GM21515 (cell line): ENCODE measurements around the gene XPA.
"Not testable (repeated sequence)": the region's sequence is repeated elsewhere in the genome, so short reads cannot be mapped to it uniquely, and the experiment has no call there.

ENCODE experiments used
- ATAC-seq: cut with Tn5 transposase; IDR thresholded peaks from one replicate; pipeline ENCODE4 v1.9.1; 2021; ENCODE audit not compliant: unreplicated experiment

XPA gene

DNA sequence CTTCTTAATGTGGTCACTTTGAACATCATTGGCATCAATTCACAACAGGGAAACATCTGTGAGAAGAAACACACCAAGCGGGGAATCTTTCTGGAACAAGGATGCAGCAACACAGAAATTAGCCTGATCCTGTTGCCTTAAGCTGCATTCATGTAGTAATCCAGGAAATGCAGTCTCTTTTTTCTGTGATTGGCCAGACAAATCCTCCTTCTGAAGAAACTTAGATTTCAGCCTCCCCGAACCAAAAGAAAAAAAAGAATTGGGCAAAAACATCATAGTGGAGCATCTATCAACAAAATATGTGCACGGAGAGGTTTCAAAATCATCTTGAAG lies 7.2 kb upstream of the XPA start:
- ATAC-seq = no peak

DNA sequence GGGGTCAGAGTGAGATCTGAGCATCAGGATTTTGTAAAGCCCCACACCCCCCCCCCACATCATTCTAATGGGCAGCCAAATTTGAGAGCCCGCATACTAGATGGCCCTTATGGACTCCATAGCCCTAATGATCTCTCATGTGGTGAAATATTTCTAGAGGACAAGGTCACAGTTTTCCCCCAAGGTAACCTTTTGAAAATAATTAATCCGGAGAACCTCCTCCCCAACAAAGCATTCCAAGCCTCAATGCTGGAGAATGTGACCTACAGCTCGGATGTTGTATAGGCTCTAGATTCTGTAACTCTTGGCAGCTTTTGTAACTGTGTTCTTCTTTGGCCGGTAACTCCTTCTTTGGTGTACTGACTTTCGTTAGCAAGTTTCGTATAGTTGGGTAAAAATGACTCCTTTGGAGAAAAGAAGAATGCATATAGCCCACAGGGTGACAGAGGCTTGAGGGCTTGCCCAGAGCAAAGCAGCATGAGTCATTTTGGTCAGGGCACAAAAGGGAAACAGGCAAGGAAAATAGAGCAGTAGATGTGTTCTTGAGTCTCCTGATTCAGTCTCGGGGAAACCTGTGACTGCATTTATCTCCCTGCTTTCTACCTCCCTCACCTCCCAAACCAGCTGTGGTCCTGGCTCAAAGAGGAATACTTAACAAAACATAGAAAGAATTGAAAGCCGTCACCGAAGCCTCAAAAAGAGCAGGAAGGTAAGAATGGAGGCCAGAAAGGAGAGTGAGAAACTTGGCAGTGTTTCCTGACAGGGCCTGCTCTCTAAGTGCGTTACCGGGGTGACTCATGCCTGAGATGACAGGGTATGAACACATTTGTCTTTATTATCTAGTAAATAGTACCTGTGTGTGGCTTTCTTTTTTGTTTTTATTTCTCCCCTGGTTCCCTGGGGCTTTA lies 6.6 kb upstream of the XPA start:
- ATAC-seq = no peak

DNA sequence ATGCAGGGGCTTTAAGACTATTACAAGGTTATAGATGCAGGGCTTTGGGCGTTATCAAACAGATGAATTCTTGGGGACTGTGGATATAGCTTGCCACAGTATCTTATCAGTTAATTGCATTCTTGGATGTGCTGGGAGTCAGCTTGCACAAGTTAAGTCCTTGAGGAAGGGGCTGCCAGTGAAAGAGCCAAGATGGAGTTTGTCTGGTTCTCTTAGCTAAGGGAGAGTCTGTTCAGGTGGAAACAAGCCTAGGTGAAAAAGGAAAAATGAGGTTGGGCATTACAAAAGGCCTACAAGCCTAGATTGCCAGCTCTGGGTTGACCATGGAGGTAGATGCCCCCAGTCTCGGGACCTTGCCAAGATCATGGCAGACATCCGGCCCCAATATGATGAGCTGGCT lies 2.7 kb upstream of the XPA start:
- not testable (repeated sequence) for ATAC-seq

DNA sequence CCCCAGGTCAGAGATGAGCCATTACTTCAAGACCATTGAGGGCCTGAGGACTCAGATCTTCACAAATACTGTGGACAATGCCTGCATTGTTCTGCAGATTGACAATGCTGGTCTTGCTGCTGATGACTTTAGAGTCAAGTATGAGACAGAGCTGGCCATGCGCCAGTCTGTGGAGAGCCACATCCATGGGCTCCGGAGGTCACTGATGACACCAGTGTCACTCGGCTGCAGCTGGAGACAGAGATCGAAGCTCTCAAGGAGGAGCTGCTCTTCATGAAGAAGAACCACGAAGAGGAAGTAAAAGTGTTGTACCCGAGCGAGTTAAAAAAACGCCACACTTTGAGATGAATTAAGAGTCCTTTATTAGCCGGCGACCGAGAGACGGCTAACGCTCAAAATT lies 2.1 kb upstream of the XPA start:
- not testable (repeated sequence) for ATAC-seq

DNA sequence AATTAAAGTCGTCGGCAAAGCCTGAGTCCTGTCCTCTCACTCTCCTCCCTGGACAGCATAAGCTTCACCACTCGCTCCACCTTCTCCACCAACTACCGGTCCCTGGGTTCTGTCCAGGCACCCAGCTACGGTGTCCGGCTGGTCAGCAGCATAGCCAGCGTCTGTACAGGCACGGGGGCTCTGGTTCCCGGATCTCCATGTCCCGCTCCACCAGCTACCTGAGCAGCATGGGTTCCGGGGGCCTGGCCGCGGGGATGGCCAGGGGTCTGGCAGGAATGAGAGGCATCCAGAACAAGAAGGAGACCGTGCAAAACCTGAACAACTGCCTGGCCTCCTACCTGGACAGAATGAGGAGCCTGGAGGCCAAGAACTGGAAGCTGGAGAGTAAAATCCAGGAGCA lies 1.7 kb upstream of the XPA start:
- ATAC-seq = no peak

DNA sequence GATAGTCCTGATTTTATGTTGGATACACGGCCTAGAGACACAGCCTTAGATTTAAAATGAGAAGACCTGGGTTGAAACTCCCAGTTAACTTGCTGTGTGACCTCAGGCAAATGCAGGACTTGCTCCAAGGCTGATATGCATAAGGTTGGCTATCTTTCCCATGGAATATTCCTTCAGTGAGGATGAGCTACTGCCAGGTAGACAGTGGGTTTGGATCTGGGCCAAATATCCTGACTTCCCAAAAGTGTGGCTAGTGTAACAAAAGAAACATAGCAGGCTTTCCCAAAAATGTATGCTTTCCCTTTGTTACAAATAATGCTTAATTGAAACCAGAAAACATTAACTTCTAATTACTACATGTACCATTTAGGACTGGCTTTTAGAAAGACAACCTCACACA lies 697 bp upstream of the XPA start:
- ATAC-seq = no peak

DNA sequence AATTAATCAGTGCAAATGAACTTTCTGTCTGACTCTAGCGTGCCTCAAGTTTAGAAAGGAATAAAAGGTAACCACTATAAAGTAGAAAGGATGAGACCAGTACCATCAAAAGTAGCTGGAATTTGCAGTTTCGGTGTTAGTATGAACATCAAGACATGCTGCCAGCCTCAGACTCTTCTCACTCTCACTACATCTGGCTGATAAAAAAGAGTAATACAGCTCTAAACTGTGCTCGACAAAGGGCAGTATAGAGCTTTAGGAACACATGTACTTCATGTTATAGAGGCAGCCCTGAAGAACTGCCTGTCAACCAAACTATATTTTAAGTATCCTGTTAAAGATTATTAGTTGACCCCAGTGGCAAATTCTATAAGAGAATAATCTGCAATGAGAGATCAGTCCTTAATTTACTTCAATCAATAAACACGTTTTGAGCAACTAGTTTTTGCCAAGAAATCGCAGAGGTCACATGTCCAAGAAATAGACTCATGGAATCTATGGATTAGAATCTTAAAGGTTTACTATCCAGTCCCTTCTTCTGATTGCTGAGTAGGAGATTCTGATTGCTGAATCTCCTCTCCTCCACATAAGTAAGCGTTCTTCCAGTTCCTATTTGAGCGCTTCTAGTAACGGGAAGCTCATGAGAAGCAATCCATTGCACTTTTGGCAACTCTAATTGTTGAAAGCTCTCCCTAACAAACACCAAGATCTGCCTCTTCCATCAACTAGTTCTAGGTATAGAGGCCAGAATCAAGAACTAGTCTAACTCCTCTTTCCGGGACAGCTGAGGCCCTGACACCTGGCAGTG lies 941 bp downstream of the XPA start:
- no peak for ATAC-seq

DNA sequence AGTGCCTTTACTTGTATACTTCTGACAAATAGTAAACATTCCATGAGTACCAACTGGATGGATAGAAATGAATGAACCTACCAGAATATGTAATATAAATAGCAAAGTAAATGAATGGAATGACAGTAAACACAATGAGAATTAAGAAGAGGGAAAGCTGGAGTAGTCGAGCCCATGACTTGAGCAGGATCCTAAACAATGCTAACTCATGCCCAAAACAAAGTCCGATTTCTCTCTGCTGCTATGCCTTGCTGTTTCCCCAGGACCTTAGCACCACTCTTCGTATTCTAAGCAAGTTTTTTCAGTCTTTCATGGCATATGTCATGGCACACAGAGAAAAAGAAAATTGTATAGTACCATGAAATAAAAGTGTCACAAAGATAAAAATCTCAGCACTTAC lies 1.8 kb downstream of the XPA start:
- no peak for ATAC-seq

DNA sequence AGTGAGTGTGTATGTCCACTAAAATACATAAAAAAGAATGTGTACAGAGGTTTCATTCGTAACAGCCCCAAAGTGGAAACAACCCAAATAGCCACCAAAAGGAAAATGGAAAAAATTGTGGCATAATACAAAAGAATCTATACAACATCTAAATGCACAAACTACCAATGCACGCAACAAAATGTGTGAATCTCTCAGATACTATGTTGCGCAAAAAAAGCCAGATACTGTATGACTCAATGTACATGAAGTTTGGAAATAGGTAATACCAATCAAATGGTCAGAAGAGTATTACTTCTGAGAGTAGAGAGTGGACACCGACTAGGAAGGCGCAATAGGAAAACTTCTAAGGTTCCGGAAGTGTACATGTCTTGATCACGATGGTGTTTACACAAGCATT lies 2.4 kb downstream of the XPA start:
- no peak for ATAC-seq

DNA sequence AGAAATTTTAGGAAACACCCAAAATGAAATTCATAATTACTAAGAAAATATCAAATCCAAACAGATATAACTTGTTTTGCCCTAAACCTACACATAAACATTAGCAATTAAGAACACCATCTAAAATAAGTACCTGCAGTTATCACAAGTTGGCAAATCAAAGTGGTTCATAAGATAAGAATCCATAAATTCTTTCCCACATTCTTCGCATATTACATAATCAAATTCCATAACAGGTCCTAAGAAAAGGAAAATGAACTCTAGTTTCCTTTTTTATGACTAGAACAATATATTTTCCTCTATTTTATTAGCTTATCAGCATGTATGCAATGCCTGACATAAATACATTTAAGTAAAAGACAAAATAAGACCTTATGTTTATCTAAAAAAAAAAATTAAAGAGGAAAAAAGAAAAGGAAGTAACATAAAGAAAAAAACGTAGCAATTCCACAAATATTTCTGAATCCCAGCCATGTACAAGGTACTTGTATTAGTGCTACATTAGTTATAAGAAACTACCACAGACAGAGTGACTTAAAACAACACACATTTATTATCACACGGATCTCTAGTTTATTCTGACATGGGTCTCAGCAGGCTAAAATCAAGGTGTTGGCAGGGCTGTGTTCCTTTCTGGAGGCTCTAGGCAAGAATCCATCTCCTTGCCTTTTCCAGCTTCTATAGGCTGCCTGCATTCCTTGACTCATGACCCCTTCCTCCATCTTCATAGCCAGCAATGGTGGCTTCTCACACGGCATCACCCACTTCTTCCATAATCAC lies 7.5 kb downstream of the XPA start:
- ATAC-seq = no peak

DNA sequence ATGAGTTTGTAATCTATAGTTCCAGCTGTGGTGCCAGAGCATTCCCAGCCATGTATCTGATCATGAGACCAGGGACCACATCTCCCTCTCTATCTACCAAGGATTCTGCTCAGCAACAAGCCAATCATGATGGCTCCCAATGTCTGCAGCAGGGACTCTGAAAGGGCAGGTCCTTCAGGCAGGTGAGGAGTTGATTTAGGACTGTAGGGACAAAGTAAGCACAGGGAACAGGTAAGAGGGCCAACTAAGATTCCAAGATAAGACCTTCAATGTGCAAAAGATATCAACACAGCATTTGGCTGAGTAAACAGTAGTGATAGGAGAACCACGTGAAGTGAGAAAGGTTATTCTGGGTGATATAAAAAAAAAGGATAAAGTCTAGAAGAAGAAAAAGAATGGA lies 8.5 kb downstream of the XPA start:
- ATAC-seq = no peak

DNA sequence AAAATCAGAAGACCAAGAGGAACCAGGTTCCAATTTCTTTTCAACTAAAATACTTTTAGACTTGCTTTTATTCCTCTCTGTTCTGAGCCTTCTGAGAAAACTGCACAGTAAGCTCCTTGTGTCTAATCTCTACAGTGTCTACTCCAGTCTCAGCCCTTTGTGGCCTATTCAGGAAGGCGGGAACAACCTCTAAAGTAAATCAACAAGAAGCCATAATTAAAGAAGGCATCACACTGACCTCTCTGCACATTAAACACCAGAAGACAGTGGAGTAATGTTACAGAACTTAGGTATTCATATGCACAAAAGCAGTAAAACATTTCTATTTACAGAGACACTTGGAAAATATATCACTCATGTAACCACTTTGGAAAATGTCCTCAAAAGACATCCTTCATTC lies 14.9 kb downstream of the XPA start:
- no peak for ATAC-seq

DNA sequence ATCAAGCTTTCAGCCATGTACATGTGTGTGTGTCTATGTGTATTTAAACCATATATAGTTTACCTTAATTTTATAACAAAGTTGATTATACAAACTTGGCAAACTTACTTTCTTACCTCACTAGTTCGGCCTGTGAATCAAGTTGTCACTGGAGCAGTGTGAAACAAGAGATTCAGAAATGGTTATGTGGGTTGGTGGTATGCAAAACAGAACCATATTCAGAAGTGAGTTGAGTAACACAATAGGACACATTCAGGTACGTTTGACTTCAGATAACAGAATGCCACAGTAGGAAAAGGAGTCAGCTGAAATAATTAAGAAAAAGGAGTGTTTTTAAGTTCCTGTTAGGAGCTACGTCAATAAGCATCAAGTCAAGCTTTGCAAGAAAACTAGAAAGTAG lies 21.5 kb downstream of the XPA start:
- ATAC-seq = peak; percentile 70

DNA sequence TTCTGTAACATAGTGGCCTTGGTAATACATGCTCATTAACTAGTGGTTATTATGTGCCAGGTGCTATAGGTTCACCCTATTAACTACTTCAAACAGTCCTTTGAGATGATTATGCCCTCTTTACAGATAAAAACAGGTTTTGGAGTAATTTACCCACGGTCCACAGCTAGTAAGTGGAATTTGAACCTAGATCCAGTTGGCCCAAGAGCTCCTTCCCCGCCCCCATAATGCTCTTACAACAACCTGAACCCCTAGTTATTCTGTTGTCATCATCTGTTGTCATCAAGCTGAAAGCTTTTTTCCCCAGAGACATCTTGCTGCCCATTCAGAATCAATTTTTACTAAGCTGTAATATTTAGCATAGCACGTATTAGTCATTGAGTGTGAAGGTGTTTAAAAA lies 23.2 kb downstream of the XPA start:
- no peak for ATAC-seq

DNA sequence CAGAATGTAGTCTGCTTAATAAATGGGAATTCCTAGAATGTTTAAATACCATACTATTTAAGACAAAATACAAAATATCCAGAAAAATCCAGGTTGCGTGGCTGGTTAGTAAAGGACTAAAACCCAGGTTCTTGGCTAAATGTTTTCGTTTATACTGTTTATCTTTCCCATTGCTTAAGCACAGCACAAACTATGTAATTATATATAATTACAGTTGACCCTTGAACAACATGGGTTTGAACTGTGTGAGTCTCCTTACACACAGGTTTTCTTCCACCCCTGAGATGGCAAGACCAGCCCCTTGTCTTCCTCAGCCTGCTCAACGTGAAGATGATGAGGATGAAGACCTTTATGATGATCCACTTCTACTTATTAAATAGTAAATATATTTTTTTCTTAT lies 24.7 kb downstream of the XPA start:
- no peak for ATAC-seq

DNA sequence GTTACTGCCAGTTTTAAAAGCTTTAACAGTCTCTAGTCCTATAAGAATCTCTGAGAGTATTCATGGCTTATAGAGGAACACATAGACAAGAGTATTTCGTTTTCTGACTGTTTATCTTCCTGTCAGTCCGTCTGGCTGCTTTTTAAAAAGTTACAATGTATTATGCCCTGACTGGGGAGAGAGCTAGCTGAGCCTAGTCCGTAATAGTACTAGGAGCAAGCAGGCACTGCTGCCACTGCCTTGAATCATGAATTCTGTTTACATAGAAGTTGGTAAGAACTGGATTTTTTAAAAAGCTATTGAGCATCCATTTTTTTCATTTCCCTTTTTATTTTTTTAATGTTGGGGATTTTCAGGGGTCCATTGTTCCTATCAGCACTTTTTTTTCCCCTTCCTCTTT lies 26.6 kb downstream of the XPA start:
- ATAC-seq = no peak

DNA sequence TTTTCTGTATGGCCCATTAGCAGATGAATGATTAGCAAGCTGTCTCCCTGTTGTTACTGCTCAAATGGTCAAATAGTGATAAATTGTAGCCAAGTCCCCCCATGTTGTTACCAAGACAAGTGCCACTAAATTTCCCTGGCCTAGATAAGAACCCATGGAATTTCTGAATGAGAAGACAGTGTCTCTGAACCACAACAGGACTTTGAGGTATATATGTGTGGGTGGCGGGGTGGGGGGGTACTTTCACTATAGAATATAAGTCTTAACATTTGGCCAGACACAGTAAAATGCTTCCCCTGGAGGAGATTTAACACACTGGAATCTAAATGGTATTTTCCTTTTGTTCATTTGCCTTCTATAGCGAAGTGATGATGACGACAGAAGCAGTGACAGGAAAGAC lies 28.7 kb downstream of the XPA start:
- no peak for ATAC-seq

DNA sequence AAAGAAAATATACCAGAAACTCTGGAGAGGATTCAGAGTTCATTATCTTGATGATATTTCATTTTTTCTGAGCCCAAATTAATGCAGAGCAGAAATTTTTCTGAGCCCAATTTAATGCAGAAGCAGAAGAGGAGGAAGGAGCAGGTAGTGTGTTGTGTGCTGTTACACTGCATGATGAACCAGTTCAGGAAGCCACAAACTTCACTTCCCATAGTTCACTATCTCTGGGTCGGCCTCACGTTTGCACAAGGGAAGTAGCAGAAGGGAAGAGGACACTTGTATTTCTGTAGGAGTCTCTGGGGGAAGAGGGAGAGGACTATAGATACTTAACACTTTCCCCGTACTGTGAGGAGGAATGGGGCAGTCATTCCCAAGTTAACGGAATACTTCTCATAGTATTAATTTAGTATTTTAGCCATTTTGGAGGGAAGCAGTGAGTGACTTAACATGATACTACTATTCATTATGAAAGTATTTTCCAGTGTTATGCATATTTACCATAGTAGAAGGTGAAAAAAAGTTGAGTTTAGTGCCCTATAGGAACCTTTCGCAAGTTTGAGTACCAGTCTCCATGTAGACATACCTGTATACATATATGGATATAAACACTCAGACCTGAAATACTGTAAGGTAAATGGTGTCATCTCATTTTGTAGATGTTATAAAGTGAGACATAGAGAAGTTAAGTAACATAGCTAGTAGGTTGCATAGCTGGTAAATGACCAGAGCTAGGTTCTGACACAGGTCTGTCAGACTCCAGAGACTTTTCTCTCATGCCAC lies 30.0 kb downstream of the XPA start:
- ATAC-seq = no peak

DNA sequence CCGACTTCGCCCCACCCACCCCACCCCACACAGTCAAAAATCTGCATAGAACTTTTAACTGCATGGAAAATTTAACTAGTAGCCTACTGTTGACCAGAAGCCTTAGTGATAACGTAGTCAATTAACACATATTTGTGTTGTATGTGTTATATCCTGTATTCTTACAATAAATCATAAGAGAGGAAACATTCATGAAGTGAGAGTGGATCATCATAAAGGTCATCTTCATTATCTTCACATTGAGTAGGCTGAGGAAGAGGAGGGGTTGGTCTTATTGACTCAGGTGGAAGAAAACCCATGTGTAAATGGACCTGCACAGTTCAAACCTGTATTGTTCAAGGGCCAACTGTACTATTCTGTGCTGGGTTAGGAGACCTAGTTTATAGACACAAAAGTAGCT lies 31.4 kb downstream of the XPA start:
- ATAC-seq = no peak

DNA sequence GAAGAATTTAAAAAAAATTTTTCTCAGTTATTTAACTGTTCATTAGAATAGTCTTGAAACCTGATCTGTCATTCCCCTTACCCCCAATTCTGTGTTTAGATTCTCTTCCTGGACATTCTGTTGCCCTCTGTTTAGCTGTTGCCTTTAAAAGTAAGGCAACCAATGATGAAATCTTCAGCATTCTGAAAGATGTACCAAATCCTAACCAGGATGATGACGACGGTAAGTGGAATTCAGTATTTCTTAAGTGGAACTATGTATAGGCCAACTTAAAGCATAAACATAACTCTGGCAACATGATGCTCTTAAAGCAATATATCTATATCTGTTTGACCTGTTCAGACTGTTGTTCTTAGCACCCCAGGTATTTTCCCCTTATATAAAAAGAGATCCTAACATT lies 36.3 kb downstream of the XPA start:
- no peak for ATAC-seq

DNA sequence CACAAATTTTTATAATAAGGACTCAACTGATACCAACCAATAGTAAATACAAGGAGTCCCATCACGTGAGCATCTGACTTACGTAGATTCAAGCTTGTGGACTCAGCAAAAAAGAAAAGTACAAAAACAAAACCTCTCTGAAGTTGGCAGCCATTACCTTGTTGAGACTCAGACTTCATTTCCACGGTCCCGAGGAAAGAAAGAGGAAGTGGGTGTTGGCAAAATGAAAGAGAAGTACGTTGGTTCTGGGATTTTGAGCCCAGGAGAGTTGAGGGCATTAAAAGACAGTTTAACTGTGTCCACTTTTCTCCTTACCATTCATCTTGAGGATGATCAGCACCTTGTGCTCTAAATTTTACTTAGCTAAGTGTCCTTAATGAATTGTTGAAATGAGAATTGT lies 36.8 kb downstream of the XPA start:
- no peak for ATAC-seq
